GM23248 (cell line): ENCODE results near the gene GPALPP1. TPM values are rescaled to one million over a fixed set of nuclear protein-coding genes. Genes with fewer than 3 reads are reported as not detected.

Experiments
- DNase-seq: peaks from one replicate; pipeline ENCODE4 v3.0.0-alpha.2; 2015
- H2AFZ ChIP-seq: fragments of 200-600 bp; sonication (generic); 2 replicates; pipeline ENCODE4 v1.6.1; 2016; ENCODE audit warnings: antibody characterized with exemption
- H3F3A ChIP-seq: fragments of 200-600 bp; sonication (generic); 2 replicates; pipeline ENCODE4 v1.6.1; 2016; ENCODE audit warnings: mild to moderate bottlenecking, antibody characterized with exemption, mixed run types; ENCODE audit not compliant: insufficient read depth
- H3K27ac ChIP-seq: fragments of 200-600 bp; sonication (generic); 2 replicates; pipeline ENCODE4 v1.5.1; 2016; ENCODE audit warnings: mild to moderate bottlenecking
- H3K27me3 ChIP-seq: fragments of 200-600 bp; sonication (generic); replicated peaks from 2 replicates; pipeline ENCODE4 v1.6.1; 2016; ENCODE audit warnings: mild to moderate bottlenecking; ENCODE audit not compliant: insufficient read depth
- H3K36me3 ChIP-seq: fragments of 200-600 bp; sonication (generic); 2 replicates; pipeline ENCODE4 v1.6.1; 2016; ENCODE audit warnings: low read depth, mild to moderate bottlenecking
- H3K4me1 ChIP-seq: fragments of 200-600 bp; sonication (generic); 2 replicates; pipeline ENCODE4 v1.6.1; 2016; ENCODE audit warnings: mild to moderate bottlenecking; ENCODE audit not compliant: insufficient read depth
- H3K4me2 ChIP-seq: fragments of 200-600 bp; sonication (generic); one replicate; pipeline ENCODE4 v1.6.1; 2016; ENCODE audit warnings: mild to moderate bottlenecking; ENCODE audit not compliant: unreplicated experiment
- H3K4me3 ChIP-seq: fragments of 200-600 bp; sonication (generic); 2 replicates; pipeline ENCODE4 v1.5.1; 2016; ENCODE audit warnings: mild to moderate bottlenecking
- H3K79me2 ChIP-seq: fragments of 200-600 bp; sonication (generic); 2 replicates; pipeline ENCODE4 v1.6.1; 2016; ENCODE audit warnings: mild to moderate bottlenecking; ENCODE audit not compliant: insufficient read depth
- H3K9ac ChIP-seq: fragments of 200-600 bp; sonication (generic); 2 replicates; pipeline ENCODE4 v1.6.1; 2016; ENCODE audit warnings: mild to moderate bottlenecking
- H3K9me2 ChIP-seq: fragments of 200-600 bp; sonication (generic); 2 replicates; pipeline ENCODE4 v1.6.1; 2016; ENCODE audit warnings: mixed run types, mild to moderate bottlenecking, moderate library complexity; ENCODE audit not compliant: insufficient read depth
- H3K9me3 ChIP-seq: fragments of 200-600 bp; sonication (generic); one replicate; pipeline ENCODE4 v1.6.1; 2017; ENCODE audit warnings: low read depth
- H4K20me1 ChIP-seq: fragments of 200-600 bp; sonication (generic); 2 replicates; pipeline ENCODE4 v1.6.0; 2016; ENCODE audit not compliant: insufficient read depth
- EZH2 ChIP-seq: fragments of 200-600 bp; sonication (generic); IDR thresholded peaks from 2 replicates; pipeline ENCODE4 v1.6.1; 2018; ENCODE audit warnings: antibody characterized with exemption, mild to moderate bottlenecking; ENCODE audit not compliant: insufficient read depth, poor library complexity, severe bottlenecking
- EZH2phosphoT487 ChIP-seq: fragments of 200-600 bp; sonication (generic); IDR thresholded peaks from 2 replicates; pipeline ENCODE4 v1.6.1; 2018; ENCODE audit warnings: antibody characterized with exemption, moderate library complexity, mild to moderate bottlenecking, low read depth; ENCODE audit not compliant: insufficient read depth
- WGBS, 2 experiments: methylation state at CpG; one replicate each; pipeline ENCODE4 v1.1.6; 2015 to 2017; ENCODE audit warnings: low lambda C conversion rate in 2 of 2, low coverage in 1 of 2; ENCODE audit errors: missing lambda C conversion rate in 2 of 2; 5-methylcytosine and 5-hydroxymethylcytosine counted together
- in situ Hi-C: fragments of 300-500 bp; cut with MboI; formaldehyde crosslinking; loops from 2 replicates; pipeline ENCODE4 v1.15.0; 2020
- polyA plus RNA-seq: library from polyadenylated mRNA; unstranded; fragments of >200 nt; fragmentation: Nextera tagmentation; extraction: Ambion mirVana; gene quantifications from 2 replicates; pipeline ENCODE4 v1.2.1, GENCODE V29; 2016
- total RNA-seq: library from RNA; depleted of rRNA; stranded (reverse); fragments of >200 nt; shearing (Covaris generic); gene quantifications from 2 replicates; pipeline ENCODE4 v1.2.3, GENCODE V29; 2014

GPALPP1 gene
- total and polyA plus RNA-seq, 2 experiments from 2014 or later: 21.2 to 22.8 TPM

DNA sequence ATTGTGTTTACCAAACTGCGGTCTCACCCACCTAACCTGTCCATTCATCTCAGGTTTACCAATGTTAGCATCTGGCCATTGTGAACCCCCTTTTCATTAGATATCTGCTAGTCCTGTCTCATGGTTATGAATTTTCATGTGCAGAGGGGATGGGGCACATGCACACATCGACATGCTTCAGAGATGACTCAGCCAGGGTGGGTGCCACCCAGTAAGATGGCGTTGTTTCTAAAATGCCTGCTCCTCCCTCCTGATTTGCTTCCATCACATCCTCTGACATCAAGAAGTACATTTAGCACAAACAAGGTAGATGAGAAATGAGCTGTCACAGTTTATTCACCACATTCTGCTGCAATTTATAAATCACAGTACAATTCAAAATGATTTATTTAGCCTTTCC lies 51.3 kb downstream of the GPALPP1 start:
- H3F3A ChIP-seq: peaks cover 6% of the 10 kb centered on the region; the same call in 1 of the 2 replicates
- H3K9me2 ChIP-seq: no peaks in the 10 kb centered on the region
- no peaks in the 10 kb centered on the region for H4K20me1 ChIP-seq
- H2AFZ ChIP-seq: no peak overlapping the region
- H3K4me2 ChIP-seq: no peak overlapping the region
- in situ Hi-C loops: loop anchor here (10.0 kb wide), 1 partner anchor 264 kb away; no protein-coding TSS in a partner anchor
- H3K4me1 ChIP-seq: no peaks in the 10 kb centered on the region
- H3K27me3 ChIP-seq: no peaks in the 10 kb centered on the region
- 69 to 71% methylated on average over 3 of the region's 3 CpGs for WGBS, 2 experiments
- H3K4me3 ChIP-seq: no peak overlapping the region
- no peak overlapping the region for H3K27ac ChIP-seq
- DNase-seq: peak; percentile 3
- H3K9ac ChIP-seq: no peak overlapping the region
- H3K9me3 ChIP-seq: no peaks in the 10 kb centered on the region
- TF ChIP-seq EZH2phosphoT487 (no peak), EZH2 (no peak)
- no peaks in the 10 kb centered on the region for H3K36me3 ChIP-seq
- H3K79me2 ChIP-seq: no peaks in the 10 kb centered on the region

GRCh38 chr13:45042539-45042938 lies 53.2 kb downstream of the GPALPP1 start:
- Histone ChIP-seq H3K4me1 (peaks cover 1% of the 10 kb centered on the region; the same call in 1 of the 2 replicates), H3K9me2 (no peaks in the 10 kb centered on the region), H4K20me1 (no peaks in the 10 kb centered on the region), H3K4me3 (no peak overlapping the region), H3K79me2 (no peaks in the 10 kb centered on the region), H3K4me2 (no peak overlapping the region), H3K27me3 (no peaks in the 10 kb centered on the region), H2AFZ (peak overlapping the region; percentile 19), H3K27ac (no peak overlapping the region), H3F3A (peaks cover 7% of the 10 kb centered on the region; the same call in 1 of the 2 replicates), H3K36me3 (no peaks in the 10 kb centered on the region), H3K9me3 (no peaks in the 10 kb centered on the region), H3K9ac (no peak overlapping the region)
- in situ Hi-C loops: loop anchor here (10.0 kb wide), 1 partner anchor 262 kb away; no protein-coding TSS in a partner anchor
- TF ChIP-seq EZH2phosphoT487 (no peak), EZH2 (no peak)
- peak; percentile 24 for DNase-seq
- WGBS, 2 experiments: 43 to 46% methylated on average over 3 of the region's 3 CpGs

DNA sequence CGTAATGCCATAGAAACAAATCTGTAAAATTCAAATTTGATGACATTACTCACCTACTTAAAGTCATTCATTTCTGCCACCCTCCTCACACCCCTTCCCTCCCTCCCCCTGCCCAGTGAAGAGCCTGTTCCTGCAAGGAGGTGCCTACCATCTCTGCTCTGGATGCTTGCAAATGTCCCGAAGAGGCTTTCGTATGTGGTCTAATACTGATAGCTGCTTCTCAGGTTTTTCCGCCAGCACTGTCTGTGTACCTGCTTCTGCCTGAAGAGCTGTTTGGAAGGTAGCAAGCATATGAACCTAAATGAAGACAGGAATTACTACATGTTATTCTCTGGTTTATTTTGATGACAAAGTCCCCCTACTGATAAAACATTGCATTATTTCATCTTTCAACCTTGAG lies 57.1 kb downstream of the GPALPP1 start:
- Histone ChIP-seq H3K4me1 (peaks cover 8% of the 10 kb centered on the region; the same call in 1 of the 2 replicates), H3K36me3 (no peaks in the 10 kb centered on the region), H3K9me2 (no peaks in the 10 kb centered on the region), H4K20me1 (no peaks in the 10 kb centered on the region), H3K9ac (peak overlapping the region; percentile 61), H3K9me3 (no peaks in the 10 kb centered on the region), H3K4me3 (peak overlapping the region; percentile 82), H3K27ac (no peak overlapping the region), H3K79me2 (no peaks in the 10 kb centered on the region), H3F3A (peaks cover 7% of the 10 kb centered on the region; the same call in 1 of the 2 replicates), H2AFZ (peak overlapping the region; percentile 97), H3K4me2 (peak overlapping the region; percentile 86), H3K27me3 (no peaks in the 10 kb centered on the region)
- no peak for DNase-seq
- 44 to 55% methylated on average over 4 of the region's 4 CpGs for WGBS, 2 experiments
- TF ChIP-seq EZH2: no peak
- no peak for TF ChIP-seq EZH2phosphoT487
- in situ Hi-C loops: loop anchor here (10.0 kb wide), 1 partner anchor 258 kb away; no protein-coding TSS in a partner anchor

- peak; percentile 92 for DNase-seq
- 22 to 23% methylated on average over 10 of the region's 10 CpGs for WGBS, 2 experiments
- Histone ChIP-seq H3K36me3 (no peaks in the 10 kb centered on the region), H4K20me1 (no peaks in the 10 kb centered on the region), H3K9me2 (no peaks in the 10 kb centered on the region), H2AFZ (peak overlapping the region; percentile 97), H3K9me3 (no peaks in the 10 kb centered on the region), H3K27ac (peak overlapping the region; percentile 18; the same call in 1 of the 2 replicates), H3K4me2 (peak overlapping the region; percentile 86), H3F3A (peaks cover 7% of the 10 kb centered on the region; the same call in 1 of the 2 replicates), H3K9ac (peak overlapping the region; percentile 61), H3K4me1 (peaks cover 8% of the 10 kb centered on the region; the same call in 1 of the 2 replicates), H3K4me3 (peak overlapping the region; percentile 82), H3K79me2 (no peaks in the 10 kb centered on the region), H3K27me3 (no peaks in the 10 kb centered on the region)
- in situ Hi-C loops: loop anchor here (10.0 kb wide), 1 partner anchor 257 kb away; no protein-coding TSS in a partner anchor
- no peak for TF ChIP-seq EZH2phosphoT487
- no peak for TF ChIP-seq EZH2
Measured at GRCh38 chr13:45047394-45048310, 58.3 kb downstream of the GPALPP1 start.
